GM23338 (cell line): ENCODE results near the gene MAPKAPK3.

Experiments
- CREB1 ChIP-seq: fragments of 250-450 bp; sonication (Bioruptor Pico); IDR thresholded peaks from 2 replicates; pipeline ENCODE4 v1.5.0; 2020; ENCODE audit warnings: low read depth, mild to moderate bottlenecking, moderate library complexity
- EZH2 ChIP-seq: fragments of 200-600 bp; sonication (generic); IDR thresholded peaks from one replicate; pipeline ENCODE4 v1.8.0; 2017; ENCODE audit warnings: antibody characterized with exemption, mild to moderate bottlenecking, low read depth; ENCODE audit not compliant: unreplicated experiment
- EZH2phosphoT487 ChIP-seq: fragments of 200-600 bp; sonication (generic); IDR thresholded peaks from one replicate; pipeline ENCODE4 v1.8.1; 2018; ENCODE audit warnings: antibody characterized with exemption; ENCODE audit not compliant: unreplicated experiment
- JUNB ChIP-seq: IDR thresholded peaks from one replicate; pipeline ENCODE4 v1.6.1; 2016; ENCODE audit warnings: antibody characterized with exemption; ENCODE audit not compliant: unreplicated experiment
- NANOG ChIP-seq: IDR thresholded peaks from 2 replicates; pipeline ENCODE4 v1.6.1; 2016; ENCODE audit warnings: antibody characterized with exemption, borderline replicate concordance
- POLR2AphosphoS5 ChIP-seq: IDR thresholded peaks from 2 replicates; pipeline ENCODE4 v1.6.1; 2016; ENCODE audit warnings: antibody characterized with exemption, low read depth
- STAT1 ChIP-seq: IDR thresholded peaks from one replicate; pipeline ENCODE4 v1.6.1; 2016; ENCODE audit warnings: antibody characterized with exemption; ENCODE audit not compliant: unreplicated experiment
- ZNF114 ChIP-seq: fragments of 250-450 bp; sonication (Bioruptor Pico); IDR thresholded peaks from 2 replicates; pipeline ENCODE4 v1.5.0; 2020; ENCODE audit warnings: mild to moderate bottlenecking, moderate library complexity
- ZNF331 ChIP-seq: fragments of 250-450 bp; sonication (Bioruptor Pico); IDR thresholded peaks from 2 replicates; pipeline ENCODE4 v1.5.0; 2020; ENCODE audit warnings: low read depth, mild to moderate bottlenecking, moderate library complexity
- TF ChIP-seq, protein P1 (sequence below), 2 experiments: fragments of 200-600 bp in 1 of 2; sonication (generic) in 1 of 2; conservative IDR thresholded peaks; 2 replicates each; pipeline versions ENCODE4 v1.5.1 to v1.6.1; 2016 to 2017; ENCODE audit warnings: antibody characterized with exemption in 2 of 2, low read depth in 2 of 2, mild to moderate bottlenecking in 2 of 2, moderate library complexity in 1 of 2
- TF ChIP-seq, protein P2 (sequence below): IDR thresholded peaks from one replicate; pipeline ENCODE4 v1.6.1; 2018; ENCODE audit warnings: antibody characterized with exemption; ENCODE audit not compliant: unreplicated experiment
- TF ChIP-seq, protein P3 (sequence below): IDR thresholded peaks from 2 replicates; pipeline ENCODE4 v1.6.1; 2016; ENCODE audit warnings: antibody characterized with exemption

DNA sequence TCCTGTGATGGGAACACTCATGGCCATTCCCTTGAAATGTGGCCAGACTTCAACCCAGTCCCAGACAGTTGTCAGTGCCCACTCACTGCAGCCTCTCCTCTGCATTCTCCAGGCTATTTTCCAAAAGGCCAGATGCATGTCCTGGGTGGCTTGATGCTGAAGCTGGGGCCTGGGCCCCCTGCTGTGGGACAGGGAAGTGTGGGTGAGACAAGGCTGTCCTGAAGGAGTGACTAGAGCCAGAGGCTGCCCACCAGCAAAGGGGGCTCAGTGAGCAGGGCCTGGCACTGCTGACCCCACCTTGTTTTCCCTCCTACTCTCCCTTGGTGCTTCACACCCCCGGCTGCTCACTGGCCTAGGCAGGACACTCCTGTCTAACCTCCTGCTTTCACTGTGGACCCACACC, 17.2 kb upstream of the MAPKAPK3 start:
- TF ChIP-seq, protein P1, sequence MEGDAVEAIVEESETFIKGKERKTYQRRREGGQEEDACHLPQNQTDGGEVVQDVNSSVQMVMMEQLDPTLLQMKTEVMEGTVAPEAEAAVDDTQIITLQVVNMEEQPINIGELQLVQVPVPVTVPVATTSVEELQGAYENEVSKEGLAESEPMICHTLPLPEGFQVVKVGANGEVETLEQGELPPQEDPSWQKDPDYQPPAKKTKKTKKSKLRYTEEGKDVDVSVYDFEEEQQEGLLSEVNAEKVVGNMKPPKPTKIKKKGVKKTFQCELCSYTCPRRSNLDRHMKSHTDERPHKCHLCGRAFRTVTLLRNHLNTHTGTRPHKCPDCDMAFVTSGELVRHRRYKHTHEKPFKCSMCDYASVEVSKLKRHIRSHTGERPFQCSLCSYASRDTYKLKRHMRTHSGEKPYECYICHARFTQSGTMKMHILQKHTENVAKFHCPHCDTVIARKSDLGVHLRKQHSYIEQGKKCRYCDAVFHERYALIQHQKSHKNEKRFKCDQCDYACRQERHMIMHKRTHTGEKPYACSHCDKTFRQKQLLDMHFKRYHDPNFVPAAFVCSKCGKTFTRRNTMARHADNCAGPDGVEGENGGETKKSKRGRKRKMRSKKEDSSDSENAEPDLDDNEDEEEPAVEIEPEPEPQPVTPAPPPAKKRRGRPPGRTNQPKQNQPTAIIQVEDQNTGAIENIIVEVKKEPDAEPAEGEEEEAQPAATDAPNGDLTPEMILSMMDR (conservative IDR thresholded peaks at IDR 0.05; ENCODE audit: low read depth in 2 of 2), result no peak
- TF ChIP-seq, protein P2, sequence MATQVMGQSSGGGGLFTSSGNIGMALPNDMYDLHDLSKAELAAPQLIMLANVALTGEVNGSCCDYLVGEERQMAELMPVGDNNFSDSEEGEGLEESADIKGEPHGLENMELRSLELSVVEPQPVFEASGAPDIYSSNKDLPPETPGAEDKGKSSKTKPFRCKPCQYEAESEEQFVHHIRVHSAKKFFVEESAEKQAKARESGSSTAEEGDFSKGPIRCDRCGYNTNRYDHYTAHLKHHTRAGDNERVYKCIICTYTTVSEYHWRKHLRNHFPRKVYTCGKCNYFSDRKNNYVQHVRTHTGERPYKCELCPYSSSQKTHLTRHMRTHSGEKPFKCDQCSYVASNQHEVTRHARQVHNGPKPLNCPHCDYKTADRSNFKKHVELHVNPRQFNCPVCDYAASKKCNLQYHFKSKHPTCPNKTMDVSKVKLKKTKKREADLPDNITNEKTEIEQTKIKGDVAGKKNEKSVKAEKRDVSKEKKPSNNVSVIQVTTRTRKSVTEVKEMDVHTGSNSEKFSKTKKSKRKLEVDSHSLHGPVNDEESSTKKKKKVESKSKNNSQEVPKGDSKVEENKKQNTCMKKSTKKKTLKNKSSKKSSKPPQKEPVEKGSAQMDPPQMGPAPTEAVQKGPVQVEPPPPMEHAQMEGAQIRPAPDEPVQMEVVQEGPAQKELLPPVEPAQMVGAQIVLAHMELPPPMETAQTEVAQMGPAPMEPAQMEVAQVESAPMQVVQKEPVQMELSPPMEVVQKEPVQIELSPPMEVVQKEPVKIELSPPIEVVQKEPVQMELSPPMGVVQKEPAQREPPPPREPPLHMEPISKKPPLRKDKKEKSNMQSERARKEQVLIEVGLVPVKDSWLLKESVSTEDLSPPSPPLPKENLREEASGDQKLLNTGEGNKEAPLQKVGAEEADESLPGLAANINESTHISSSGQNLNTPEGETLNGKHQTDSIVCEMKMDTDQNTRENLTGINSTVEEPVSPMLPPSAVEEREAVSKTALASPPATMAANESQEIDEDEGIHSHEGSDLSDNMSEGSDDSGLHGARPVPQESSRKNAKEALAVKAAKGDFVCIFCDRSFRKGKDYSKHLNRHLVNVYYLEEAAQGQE, result no peak
- no peak for TF ChIP-seq EZH2
- TF ChIP-seq EZH2phosphoT487, result no peak
- no peak for TF ChIP-seq POLR2AphosphoS5
- TF ChIP-seq ZNF331 (CRISPR knock-in tag), result no peak
- TF ChIP-seq ZNF114 (CRISPR knock-in tag), result no peak
- TF ChIP-seq CREB1 (CRISPR knock-in tag), result no peak
- TF ChIP-seq NANOG, result no peak
- TF ChIP-seq JUNB, result no peak
- TF ChIP-seq STAT1, result no peak
- TF ChIP-seq, protein P3, sequence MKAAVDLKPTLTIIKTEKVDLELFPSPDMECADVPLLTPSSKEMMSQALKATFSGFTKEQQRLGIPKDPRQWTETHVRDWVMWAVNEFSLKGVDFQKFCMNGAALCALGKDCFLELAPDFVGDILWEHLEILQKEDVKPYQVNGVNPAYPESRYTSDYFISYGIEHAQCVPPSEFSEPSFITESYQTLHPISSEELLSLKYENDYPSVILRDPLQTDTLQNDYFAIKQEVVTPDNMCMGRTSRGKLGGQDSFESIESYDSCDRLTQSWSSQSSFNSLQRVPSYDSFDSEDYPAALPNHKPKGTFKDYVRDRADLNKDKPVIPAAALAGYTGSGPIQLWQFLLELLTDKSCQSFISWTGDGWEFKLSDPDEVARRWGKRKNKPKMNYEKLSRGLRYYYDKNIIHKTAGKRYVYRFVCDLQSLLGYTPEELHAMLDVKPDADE, result no peak
